Uterus (tissue), 4 donors: Measurements from ENCODE around the gene TRMT61B. TPM values are rescaled to one million over a fixed set of nuclear protein-coding genes. Genes with fewer than 3 reads are reported as not detected.

Source experiments
- DNase-seq, 2 donors: peaks; one replicate each; pipeline ENCODE4 v3.0.0-alpha.2; 2019 to 2020
- H3K27ac ChIP-seq, 2 donors: fragments of 200-600 bp; sonication (generic); 1 replicate in 1 of 2; 2 replicates in 1 of 2; pipeline ENCODE4 v1.5.1; 2016 to 2018
- H3K27me3 ChIP-seq, 2 donors: fragments of 200-600 bp; sonication (generic); one replicate each; pipeline ENCODE4 v1.5.1; 2018 to 2019; ENCODE audit warnings: control low read depth in 1 of 2
- H3K36me3 ChIP-seq, 2 donors: fragments of 200-600 bp; sonication (generic); one replicate each; pipeline ENCODE4 v1.5.1; 2019; ENCODE audit warnings: control low read depth in 1 of 2
- H3K4me1 ChIP-seq, 2 donors: fragments of 200-600 bp; sonication (generic); one replicate each; pipeline ENCODE4 v1.5.1; 2018 to 2019; ENCODE audit warnings: control low read depth in 1 of 2
- H3K4me3 ChIP-seq, 2 donors: fragments of 200-600 bp; sonication (generic); 1 replicate in 1 of 2; 2 replicates in 1 of 2; pipeline ENCODE4 v1.5.1; 2018 to 2019; ENCODE audit warnings: mild to moderate bottlenecking in 1 of 2
- H3K9me3 ChIP-seq, 2 donors: fragments of 200-600 bp; sonication (generic); one replicate each; pipeline ENCODE4 v1.5.1; 2019; ENCODE audit warnings: control low read depth in 1 of 2
- POLR2A ChIP-seq, 2 donors: fragments of 450-650 bp; IDR thresholded peaks; one replicate each; pipeline ENCODE4 v1.6.1; 2016; ENCODE audit warnings: antibody characterized with exemption in 2 of 2, mild to moderate bottlenecking in 1 of 2, moderate library complexity in 1 of 2
- intact Hi-C: fragments of 100-400 bp; cut with DNase I; formaldehyde crosslinking; loops from one replicate; pipeline ENCODE4 v1.15.1; 2023; ENCODE audit warnings: low total_unique reads
- total RNA-seq, 4 donors: library from RNA; depleted of rRNA in 3 of 4; stranded (reverse); fragments of >200 nt in 3 of 4; gene quantifications; one replicate each; pipeline versions ENCODE4 v1.1.0 to v1.2.4, GENCODE V29; 2014 to 2023
- TF ChIP-seq, protein P1 (sequence below), 4 experiments: fragments of 200-600 bp in 2 of 4; fragments of 450-650 bp in 2 of 4; sonication (generic) in 2 of 4; IDR thresholded peaks; one replicate each; pipeline ENCODE4 v1.5.1; 2016 to 2019; ENCODE audit warnings: antibody characterized with exemption in 4 of 4, mild to moderate bottlenecking in 2 of 4, moderate library complexity in 1 of 4
- donor health status: DM: yes; HTN: yes; CAD: no.

Gene TRMT61B
- total RNA-seq, 4 donors from 2014 or later: 14.1 to 25.6 (median 22.5) TPM

DNA sequence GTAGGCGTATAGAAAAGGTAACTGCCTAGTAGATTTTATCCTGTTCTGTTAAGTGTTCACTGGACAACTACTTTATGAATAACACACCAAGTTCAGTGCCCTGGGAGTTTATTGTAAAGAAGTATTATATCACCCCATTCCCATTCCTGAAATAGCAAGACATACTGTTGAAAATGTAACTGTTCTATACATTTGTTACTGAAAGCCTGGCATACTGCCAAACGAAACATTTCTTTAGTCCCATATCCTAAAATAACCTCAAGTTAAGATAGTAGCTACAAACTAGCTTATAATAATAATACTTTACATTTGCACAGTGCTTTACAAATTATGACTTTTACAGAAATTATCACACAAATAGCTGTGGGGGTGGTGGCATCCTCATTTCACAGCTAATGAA lies 34.3 kb downstream of the TRMT61B start:
- H3K4me1 ChIP-seq: no peaks in the 10 kb centered on the region
- no peak for DNase-seq
- no peaks in the 10 kb centered on the region for H3K9me3 ChIP-seq
- TF ChIP-seq, protein P1, sequence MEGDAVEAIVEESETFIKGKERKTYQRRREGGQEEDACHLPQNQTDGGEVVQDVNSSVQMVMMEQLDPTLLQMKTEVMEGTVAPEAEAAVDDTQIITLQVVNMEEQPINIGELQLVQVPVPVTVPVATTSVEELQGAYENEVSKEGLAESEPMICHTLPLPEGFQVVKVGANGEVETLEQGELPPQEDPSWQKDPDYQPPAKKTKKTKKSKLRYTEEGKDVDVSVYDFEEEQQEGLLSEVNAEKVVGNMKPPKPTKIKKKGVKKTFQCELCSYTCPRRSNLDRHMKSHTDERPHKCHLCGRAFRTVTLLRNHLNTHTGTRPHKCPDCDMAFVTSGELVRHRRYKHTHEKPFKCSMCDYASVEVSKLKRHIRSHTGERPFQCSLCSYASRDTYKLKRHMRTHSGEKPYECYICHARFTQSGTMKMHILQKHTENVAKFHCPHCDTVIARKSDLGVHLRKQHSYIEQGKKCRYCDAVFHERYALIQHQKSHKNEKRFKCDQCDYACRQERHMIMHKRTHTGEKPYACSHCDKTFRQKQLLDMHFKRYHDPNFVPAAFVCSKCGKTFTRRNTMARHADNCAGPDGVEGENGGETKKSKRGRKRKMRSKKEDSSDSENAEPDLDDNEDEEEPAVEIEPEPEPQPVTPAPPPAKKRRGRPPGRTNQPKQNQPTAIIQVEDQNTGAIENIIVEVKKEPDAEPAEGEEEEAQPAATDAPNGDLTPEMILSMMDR (IDR thresholded peaks at IDR 0.05): no peak
- no peak for TF ChIP-seq POLR2A (IDR thresholded peaks at IDR 0.05)
- no peaks in the 10 kb centered on the region for H3K36me3 ChIP-seq
- no peak overlapping the region for H3K4me3 ChIP-seq
- no peak overlapping the region for H3K27ac ChIP-seq
- no peaks in the 10 kb centered on the region for H3K27me3 ChIP-seq
- intact Hi-C loops: no loop called here

DNA sequence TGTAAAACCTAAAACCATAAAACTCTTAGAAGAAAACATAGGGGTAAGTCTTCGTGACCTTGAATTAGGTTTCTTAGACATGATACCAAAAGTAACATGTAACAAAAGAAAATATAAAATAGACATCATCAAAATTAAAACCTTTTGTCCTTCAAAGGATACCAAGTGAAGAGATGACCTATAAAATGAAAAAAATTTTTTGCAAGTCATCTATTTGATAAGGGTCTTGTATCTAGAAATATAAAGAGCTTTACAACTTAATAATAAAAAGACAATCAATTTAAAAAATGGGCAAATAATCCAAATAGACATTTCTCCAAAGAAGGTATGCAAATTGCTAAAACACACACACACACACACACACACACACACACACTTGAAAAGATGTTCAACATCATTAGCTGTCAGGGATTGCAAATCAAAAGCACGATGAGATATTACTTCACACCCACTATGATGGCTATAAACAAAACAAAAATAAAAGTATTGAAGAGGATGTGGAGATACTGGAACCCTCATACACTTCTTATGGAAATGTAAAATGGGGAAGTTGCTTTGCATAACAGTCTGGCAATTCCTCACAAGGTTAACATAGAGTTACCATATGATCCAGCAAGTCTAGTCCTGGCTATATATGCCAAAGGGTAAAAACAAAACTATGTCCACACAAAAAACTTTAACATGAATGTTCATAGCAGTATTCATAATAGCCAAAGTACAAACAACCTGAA lies 36.2 kb downstream of the TRMT61B start:
- no peaks in the 10 kb centered on the region for H3K9me3 ChIP-seq
- H3K4me3 ChIP-seq: no peak overlapping the region
- DNase-seq: no peak
- intact Hi-C loops: no loop called here
- H3K27ac ChIP-seq: no peak overlapping the region
- TF ChIP-seq, protein P1 (IDR thresholded peaks at IDR 0.05): no peak
- TF ChIP-seq POLR2A (IDR thresholded peaks at IDR 0.05): no peak
- no peaks in the 10 kb centered on the region for H3K36me3 ChIP-seq
- no peaks in the 10 kb centered on the region for H3K4me1 ChIP-seq
- no peaks in the 10 kb centered on the region for H3K27me3 ChIP-seq

DNA sequence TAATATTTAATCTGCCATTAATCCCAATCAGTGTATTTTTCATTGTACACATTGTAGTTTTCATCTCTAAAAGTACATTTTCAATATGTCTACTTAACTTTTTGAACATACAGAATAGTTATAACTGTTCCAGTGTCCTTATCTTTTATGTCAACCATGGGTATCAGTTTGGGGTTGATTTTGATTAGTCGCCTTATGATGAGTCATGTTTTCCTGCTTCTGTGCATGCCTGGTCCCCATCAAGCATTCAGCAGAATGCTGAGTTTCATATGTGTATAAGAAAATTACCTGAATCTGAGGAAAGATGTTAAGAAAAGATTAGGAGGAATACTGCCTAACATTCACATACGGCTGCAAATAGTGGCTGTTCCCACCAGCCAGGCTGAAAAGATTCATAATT lies 41.7 kb downstream of the TRMT61B start:
- intact Hi-C loops: loop anchor here (10.0 kb wide), 1 partner anchor 366 kb away; no protein-coding TSS in a partner anchor
- DNase-seq: no peak
- TF ChIP-seq, protein P1 (IDR thresholded peaks at IDR 0.05): no peak
- no peak for TF ChIP-seq POLR2A (IDR thresholded peaks at IDR 0.05)
- no peaks in the 10 kb centered on the region for H3K4me1 ChIP-seq
- H3K36me3 ChIP-seq: no peaks in the 10 kb centered on the region
- H3K27ac ChIP-seq: no peak overlapping the region
- H3K4me3 ChIP-seq: no peak overlapping the region
- H3K9me3 ChIP-seq: no peaks in the 10 kb centered on the region
- no peaks in the 10 kb centered on the region for H3K27me3 ChIP-seq

DNA sequence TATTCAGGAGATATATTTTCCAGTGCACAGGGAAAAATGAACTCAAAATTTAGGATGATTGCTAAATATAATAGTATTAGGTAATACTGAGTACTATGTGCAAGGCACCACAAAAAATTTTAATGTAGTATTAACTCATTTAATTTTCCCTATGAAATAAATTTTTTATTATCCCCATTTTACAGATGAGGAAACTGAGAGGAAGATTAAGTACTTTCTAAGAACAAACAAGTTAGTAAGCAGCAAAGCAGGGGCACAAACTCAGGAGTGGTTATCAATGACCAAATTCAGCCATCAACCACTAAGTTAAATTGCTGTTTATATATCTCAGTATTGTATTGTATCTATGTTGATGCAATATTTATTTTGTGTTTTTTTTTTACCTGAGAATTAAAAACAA lies 45.2 kb downstream of the TRMT61B start:
- no peak for DNase-seq
- Histone ChIP-seq H3K27ac (no peak overlapping the region), H3K4me1 (no peaks in the 10 kb centered on the region), H3K27me3 (no peaks in the 10 kb centered on the region), H3K36me3 (no peaks in the 10 kb centered on the region), H3K4me3 (no peak overlapping the region), H3K9me3 (no peaks in the 10 kb centered on the region)
- intact Hi-C loops: loop anchor here (10.0 kb wide), 1 partner anchor 370 kb away; no protein-coding TSS in a partner anchor
- no peak for TF ChIP-seq POLR2A (IDR thresholded peaks at IDR 0.05)
- TF ChIP-seq, protein P1 (IDR thresholded peaks at IDR 0.05): no peak

DNA sequence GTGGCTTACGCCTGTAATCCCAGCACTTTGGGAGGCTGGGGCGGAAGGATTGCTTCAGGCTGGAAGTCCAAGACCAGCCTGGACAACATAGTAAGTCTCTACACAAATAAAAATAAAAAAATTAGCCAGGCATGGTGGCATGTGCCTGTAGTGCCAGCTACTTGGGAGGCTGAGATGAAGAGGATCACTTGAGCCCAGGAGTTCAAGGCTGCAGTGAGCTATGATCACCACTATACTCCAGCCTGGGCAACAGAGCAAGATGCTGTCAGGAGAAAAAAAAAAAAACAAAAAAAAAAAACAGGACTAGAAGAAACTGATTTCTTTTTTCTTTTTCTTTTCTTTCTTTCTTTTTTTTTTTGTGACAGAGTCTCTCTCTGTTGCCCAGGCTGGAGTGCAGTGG lies 45.9 kb downstream of the TRMT61B start:
- intact Hi-C loops: loop anchor here (10.0 kb wide), 1 partner anchor 371 kb away; no protein-coding TSS in a partner anchor
- no peaks in the 10 kb centered on the region for H3K36me3 ChIP-seq
- no peak for TF ChIP-seq POLR2A (IDR thresholded peaks at IDR 0.05)
- TF ChIP-seq, protein P1 (IDR thresholded peaks at IDR 0.05): no peak

More for the DNA sequence above, 45.9 kb downstream of the TRMT61B start:
- DNase-seq: no peak
- Histone ChIP-seq H3K27me3 (no peaks in the 10 kb centered on the region), H3K4me3 (no peak overlapping the region), H3K9me3 (no peaks in the 10 kb centered on the region), H3K4me1 (no peaks in the 10 kb centered on the region), H3K27ac (no peak overlapping the region)
